NCI-H187 treated with DMSO at 0.1 percent for 48 hours (cell line): Measurements from ENCODE around the gene UMOD.

Experiments
- DNase-seq: peaks from one replicate; lab custom pipeline; 2025; lab: John Stamatoyannopoulos, UW

UMOD gene

GRCh38 chr16:20300312-20301097 lies 52.0 kb downstream of the UMOD start:
- peak; percentile 32 for DNase-seq

- no peak for DNase-seq
These were observed 54.1 kb downstream of the UMOD start for GRCh38 chr16:20298452-20298851.

- DNase-seq, result no peak
These were observed 61.0 kb downstream of the UMOD start for GRCh38 chr16:20291208-20292206.

- DNase-seq, result no peak
These were observed 62.9 kb downstream of the UMOD start for GRCh38 chr16:20289571-20289970.

- no peak for DNase-seq
These were observed 66.5 kb downstream of the UMOD start for GRCh38 chr16:20285993-20286499.
